ENCODE data around the gene TBKBP1.

GRCh38 chr17:47715669-47716325, 21.8 kb downstream of the TBKBP1 start:
- no peak for TF ChIP-seq CTCF (IDR thresholded peaks at IDR 0.05; ENCODE audit: extremely low read depth in 1 of 2, insufficient read depth in 1 of 2, low read depth in 1 of 2, low read length in 2 of 2)
- TF ChIP-seq GATA2 (IDR thresholded peaks at IDR 0.05; ENCODE audit: insufficient read depth, insufficient read length, low read depth, low read length): no peak
- no peak for TF ChIP-seq POLR2A (IDR thresholded peaks at IDR 0.05; ENCODE audit: low read depth, low read length)
- no peak for TF ChIP-seq POLR2AphosphoS5 (IDR thresholded peaks at IDR 0.05; ENCODE audit: insufficient read depth, low read depth, low read length)
- no peak for TF ChIP-seq EZH2 (IDR thresholded peaks at IDR 0.05; ENCODE audit: borderline replicate concordance, low read depth, low read length, severe bottlenecking)
